ENCODE results near the gene STARD3NL. TPM values are rescaled to one million over a fixed set of nuclear protein-coding genes. Genes with fewer than 3 reads are reported as not detected.
A peak's percentile ranks its signal among the peaks of the same experiment; 100 is the strongest.
"Not testable (repeated sequence)": the region's sequence is repeated elsewhere in the genome, so short reads cannot be mapped to it uniquely, and the experiment has no call there.

STARD3NL gene
- total RNA-seq, 1 donor from 2014 or later, result 27.3 TPM

DNA sequence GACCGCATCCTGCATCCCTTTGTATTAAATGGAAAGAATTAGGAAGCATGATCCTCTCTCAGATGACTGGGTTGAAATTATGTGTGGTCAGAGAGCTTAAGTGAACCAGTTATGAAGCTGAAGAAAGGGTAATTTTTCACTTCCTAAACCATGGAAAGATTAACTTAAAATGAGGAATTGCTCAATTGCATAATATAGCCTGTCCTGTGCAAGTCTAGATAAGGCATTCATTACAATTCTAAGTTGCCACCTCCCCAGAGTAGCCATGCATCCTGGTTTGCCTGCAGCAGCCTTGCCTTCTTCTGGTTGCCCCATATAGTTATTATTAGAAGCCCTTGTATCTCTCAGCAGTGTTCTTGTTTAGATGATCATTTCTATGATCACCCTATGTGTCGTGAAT lies 45.3 kb downstream of the STARD3NL start:
- DNase-seq (ENCODE audit: low spot score), result no peak

DNA sequence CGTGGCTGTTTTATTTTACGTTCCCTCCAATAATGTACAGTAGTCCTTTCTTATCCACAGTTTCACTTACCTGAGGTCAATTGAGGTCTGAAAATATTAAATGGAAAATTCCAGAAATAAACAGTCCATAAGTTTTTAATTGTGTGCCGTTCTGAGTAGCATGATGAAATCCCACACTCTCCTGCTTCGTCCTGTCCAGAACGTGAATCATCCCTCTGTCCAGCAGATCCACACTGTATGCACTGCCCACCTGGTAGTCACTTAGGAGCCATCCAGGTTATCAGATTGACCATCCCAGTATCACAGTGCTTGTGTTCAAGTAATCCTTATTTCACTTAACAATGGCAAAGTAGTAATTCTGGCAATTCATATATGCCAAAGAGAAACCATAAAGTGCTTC lies 46.3 kb downstream of the STARD3NL start:
- DNase-seq (ENCODE audit: low spot score), result no peak

DNA sequence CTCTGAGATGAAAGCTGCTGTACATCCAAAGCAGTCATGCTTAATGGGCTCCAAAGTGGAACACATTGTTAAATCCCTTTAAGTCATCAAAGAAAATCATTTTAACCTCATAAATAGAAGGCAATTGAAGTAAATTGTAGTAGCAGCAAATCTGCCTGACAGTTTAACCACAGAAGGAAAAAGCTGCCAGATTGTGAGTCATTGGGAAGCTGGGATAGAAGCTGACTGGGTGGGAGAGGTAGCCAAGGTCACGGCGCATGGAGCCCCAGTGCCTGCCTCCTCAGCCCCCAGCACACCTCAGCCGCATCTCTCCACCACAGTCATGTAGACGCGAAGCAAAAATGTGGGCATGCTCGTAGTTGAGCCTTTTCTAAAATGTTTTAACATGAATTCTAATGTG lies 51.3 kb downstream of the STARD3NL start:
- DNase-seq (ENCODE audit: low spot score), result no peak

GRCh38 chr7:38229884-38230642 lies 52.0 kb downstream of the STARD3NL start:
- no peak for DNase-seq (ENCODE audit: low spot score)

- peak; percentile 59 for DNase-seq (ENCODE audit: low spot score)
These were observed 54.7 kb downstream of the STARD3NL start for GRCh38 chr7:38232502-38233366.

DNA sequence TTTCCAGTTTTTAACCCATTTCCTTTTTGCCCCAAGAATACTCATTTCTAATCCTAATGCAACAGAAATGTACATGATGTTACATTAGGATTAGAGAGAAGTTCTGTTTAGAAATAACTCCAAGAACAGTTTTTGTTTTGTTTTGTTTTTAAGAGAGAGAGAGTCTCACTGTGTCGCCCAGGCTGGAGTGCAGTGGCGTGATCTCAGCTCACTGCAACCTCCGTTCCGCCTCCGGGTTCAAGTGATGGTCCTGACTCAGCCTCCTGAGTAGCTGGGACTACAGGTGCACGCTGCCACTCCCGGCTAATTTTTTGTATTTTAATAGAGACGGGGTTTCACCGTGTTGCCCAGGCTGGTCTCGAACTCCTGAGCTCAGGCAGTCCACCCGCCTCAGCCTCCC lies 56.7 kb downstream of the STARD3NL start:
- not testable (repeated sequence) for DNase-seq (ENCODE audit: low spot score)

- no peak for DNase-seq (ENCODE audit: low spot score)
These were observed 57.6 kb downstream of the STARD3NL start for GRCh38 chr7:38235606-38236005.

DNA sequence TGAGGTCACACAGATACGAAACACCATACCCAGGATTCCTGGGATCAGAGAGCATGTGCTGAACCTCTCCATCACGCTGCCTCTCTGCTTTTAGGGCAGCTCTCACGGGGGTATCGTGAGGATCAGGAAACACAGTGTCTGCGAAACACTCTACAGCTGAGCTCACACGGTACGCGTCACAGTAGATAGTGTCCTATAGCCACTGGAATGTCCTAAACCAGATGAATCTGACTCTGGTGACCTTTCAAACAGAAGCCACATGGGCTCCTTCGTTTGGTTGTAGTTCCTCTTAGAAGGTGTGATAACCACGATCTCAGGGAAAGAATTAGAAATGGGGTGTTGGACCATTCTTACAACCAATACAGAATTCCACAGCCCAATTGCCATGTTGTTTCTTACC lies 61.1 kb downstream of the STARD3NL start:
- not testable (repeated sequence) for DNase-seq (ENCODE audit: low spot score)

- no peak for DNase-seq (ENCODE audit: low spot score)
These were observed 63.0 kb downstream of the STARD3NL start for GRCh38 chr7:38241071-38241470.

DNA sequence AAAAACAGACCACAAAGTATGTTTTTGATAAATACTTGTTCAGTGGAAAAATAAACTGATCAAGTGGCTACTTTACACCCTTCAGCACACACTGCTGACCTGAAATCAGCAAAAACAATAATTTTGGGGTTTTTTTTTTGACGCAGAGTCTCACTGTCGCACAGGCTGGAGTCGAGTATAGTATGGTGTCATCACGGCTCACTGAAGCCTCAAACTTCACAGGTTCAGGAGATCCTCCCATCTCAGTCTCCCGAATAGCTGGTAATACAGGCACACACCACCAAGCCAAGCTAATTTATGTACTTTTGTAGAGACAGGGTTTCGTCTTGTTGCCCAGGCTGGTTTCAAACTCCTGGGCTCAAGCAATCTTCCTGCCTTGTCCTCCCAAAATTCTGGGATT lies 64.8 kb downstream of the STARD3NL start:
- no peak for DNase-seq (ENCODE audit: low spot score)

DNA sequence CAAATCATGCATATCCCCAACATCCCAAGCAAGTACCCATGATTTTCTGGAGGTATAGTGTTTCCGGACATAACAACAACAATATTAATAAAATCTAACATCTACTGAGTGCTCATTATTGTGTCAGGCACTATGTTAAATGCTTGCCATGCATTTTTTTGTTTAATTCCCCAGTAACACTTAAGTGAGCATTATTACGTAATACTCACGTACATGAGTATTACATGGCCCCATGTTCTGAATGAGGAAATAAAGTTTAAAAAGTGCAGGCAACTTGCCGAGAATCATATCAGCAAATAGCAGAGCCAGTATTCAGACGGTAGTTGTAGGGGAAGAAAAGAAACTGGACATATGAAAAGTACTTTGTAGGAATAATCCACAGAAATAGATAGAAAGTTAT lies 65.3 kb downstream of the STARD3NL start:
- DNase-seq (ENCODE audit: low spot score), result not testable (repeated sequence)

DNA sequence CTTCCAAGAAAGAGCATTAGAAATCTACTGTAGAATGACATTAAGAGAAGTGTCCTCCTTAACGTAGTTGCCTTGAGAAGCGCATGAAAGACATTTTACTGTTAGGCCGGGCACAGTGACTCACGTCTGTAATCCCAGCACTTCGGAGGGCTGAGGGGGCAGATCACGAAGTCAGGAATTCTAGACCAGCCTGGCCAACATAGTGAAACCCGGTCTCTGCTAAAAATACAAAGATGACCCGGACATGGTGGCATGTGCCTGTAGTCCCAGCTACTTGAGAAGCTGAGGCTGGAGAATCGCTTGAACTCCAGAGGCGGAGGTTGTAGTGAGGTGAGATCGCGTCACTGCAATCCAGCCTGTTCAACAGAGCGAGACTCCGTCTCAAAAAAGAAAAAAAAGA lies 66.5 kb downstream of the STARD3NL start:
- DNase-seq (ENCODE audit: low spot score), result no peak

DNA sequence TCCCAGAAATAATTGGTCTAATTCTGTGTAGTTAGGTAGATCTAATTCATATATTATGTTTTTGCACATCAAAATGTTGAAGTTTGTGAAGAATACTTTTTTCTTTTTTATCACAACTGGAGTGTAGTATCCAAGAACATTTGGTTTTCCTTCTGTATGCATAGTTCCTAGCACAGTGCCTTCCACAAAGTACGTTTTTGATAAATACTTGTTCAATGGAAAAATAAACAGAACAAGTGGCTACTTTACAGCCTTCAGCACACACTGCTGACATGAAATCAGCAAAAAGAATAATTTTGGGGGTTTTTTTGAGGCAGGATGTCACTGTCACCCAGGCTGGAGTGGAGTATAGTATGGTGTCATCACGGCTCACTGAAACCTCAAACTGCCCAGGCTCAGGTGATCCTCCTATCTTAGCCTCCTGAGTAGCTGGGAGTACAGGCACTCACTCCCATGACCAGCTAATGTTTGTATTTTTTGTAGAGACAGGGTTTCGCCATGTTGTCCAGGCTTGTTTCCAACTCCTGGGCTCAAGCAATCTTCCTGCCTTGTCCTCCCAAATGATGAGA lies 67.4 kb downstream of the STARD3NL start:
- DNase-seq (ENCODE audit: low spot score), result no peak

GRCh38 chr7:38248069-38248567 lies 70.1 kb downstream of the STARD3NL start:
- no peak for DNase-seq (ENCODE audit: low spot score)

DNA sequence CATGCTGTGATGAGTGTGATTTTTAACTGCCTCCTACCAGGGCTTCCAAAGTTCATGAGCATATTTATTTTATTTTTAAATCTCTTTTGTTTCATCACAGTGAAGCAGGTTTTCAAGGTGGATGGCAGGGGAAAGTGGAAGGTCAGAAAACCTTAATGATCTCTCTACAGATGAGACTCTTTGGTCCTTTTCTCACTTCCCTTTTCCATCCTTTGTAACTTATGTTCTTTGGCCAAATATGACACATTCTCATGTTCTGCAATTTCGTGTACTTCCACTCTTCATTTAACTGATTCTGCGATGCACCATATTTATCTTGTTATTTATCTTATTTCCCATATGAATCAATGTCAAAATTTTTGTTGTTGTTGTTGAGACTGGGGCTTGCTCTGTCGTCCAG lies 71.8 kb downstream of the STARD3NL start:
- DNase-seq (ENCODE audit: low spot score), result not testable (repeated sequence)

- no peak for DNase-seq (ENCODE audit: low spot score)
These were observed 79.3 kb downstream of the STARD3NL start for GRCh38 chr7:38257350-38257677.

- not testable (repeated sequence) for DNase-seq (ENCODE audit: low spot score)
These were observed 81.1 kb downstream of the STARD3NL start for GRCh38 chr7:38259157-38259556.

- not testable (repeated sequence) for DNase-seq (ENCODE audit: low spot score)
These were observed 83.6 kb downstream of the STARD3NL start for GRCh38 chr7:38261601-38262000.

GRCh38 chr7:38262026-38262425 lies 84.0 kb downstream of the STARD3NL start:
- not testable (repeated sequence) for DNase-seq (ENCODE audit: low spot score)

DNA sequence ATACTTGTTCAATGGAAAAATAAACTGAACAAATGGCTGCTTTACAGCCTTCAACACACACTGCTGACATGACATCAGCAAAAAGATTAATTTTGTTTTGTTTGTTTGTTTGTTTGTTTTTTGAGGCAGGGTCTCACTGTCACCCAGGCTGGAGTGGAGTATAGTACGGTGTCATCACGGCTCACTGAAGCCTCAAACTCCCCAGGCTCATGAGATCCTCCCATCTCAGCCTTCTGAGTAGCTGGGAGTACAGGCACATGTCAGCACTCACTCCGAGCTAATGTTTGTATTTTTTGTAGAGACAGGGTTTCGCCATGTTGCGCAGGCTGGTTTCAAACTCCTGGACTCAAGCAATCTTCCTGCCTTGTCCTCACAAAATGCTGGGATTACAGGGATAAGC lies 84.5 kb downstream of the STARD3NL start:
- no peak for DNase-seq (ENCODE audit: low spot score)

DNA sequence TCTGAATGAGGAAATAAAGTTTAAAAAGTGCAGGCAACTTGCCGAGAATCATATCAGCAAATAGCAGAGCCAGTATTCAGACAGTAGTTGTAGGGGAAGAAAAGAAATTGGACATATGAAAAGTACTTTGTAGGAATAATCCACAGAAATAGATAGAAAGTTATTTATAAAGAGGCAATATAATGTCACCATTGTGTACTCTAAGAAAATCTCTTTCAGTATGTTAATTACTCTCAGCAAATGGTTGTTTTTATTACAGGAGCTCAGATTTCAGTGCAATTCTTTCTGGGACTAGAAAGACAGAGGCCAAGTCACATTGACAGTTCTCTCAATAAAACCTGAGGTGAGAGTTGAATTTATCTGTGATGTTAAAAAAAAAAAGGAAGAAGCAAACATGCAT lies 85.2 kb downstream of the STARD3NL start:
- not testable (repeated sequence) for DNase-seq (ENCODE audit: low spot score)

- DNase-seq (ENCODE audit: low spot score), result not testable (repeated sequence)
These were observed 86.6 kb downstream of the STARD3NL start for GRCh38 chr7:38264602-38265001.

- not testable (repeated sequence) for DNase-seq (ENCODE audit: low spot score)
These were observed 87.9 kb downstream of the STARD3NL start for GRCh38 chr7:38265958-38266357.
